Right renal cortex interstitium (tissue), 3 donors: ENCODE measurements around the gene PGBD5. TPM values are rescaled to one million over a fixed set of nuclear protein-coding genes. Genes with fewer than 3 reads are reported as not detected.

Experiments
- DNase-seq, 3 donors: peaks; one replicate each; pipeline ENCODE4 v3.0.0-alpha.2; 2013; ENCODE audit warnings: low read depth in 3 of 3, low spot score in 2 of 3
- polyA plus RNA-seq, 3 donors: library from polyadenylated mRNA; unstranded; fragments of 120-200 nt; gene quantifications; one replicate each; pipeline ENCODE4 v1.2.1, GENCODE V29; 2013; ENCODE audit not compliant: insufficient read length in 3 of 3

PGBD5 gene
- polyA plus RNA-seq, 3 donors = 6.0 to 7.2 (median 6.5) TPM

- DNase-seq = no peak
Observed at GRCh38 chr1:230309646-230310177, 116.4 kb downstream of the PGBD5 start.

GRCh38 chr1:230308821-230309220 is 117.3 kb downstream of the PGBD5 start:
- no peak for DNase-seq

- DNase-seq = no peak
Observed at GRCh38 chr1:230308039-230308438, 118.1 kb downstream of the PGBD5 start.

- DNase-seq = no peak
Observed at GRCh38 chr1:230307213-230307612, 118.9 kb downstream of the PGBD5 start.

- no peak for DNase-seq
Observed at GRCh38 chr1:230306169-230306568, 120.0 kb downstream of the PGBD5 start.

GRCh38 chr1:230303822-230304221 is 122.3 kb downstream of the PGBD5 start:
- DNase-seq = no peak

GRCh38 chr1:230303069-230303468 is 123.1 kb downstream of the PGBD5 start:
- no peak for DNase-seq

- DNase-seq = no peak
Observed at GRCh38 chr1:230301822-230302221, 124.3 kb downstream of the PGBD5 start.

GRCh38 chr1:230301322-230301721 is 124.8 kb downstream of the PGBD5 start:
- no peak for DNase-seq

GRCh38 chr1:230300322-230301301 is 125.5 kb downstream of the PGBD5 start:
- DNase-seq = no peak

GRCh38 chr1:230299191-230300006 is 126.7 kb downstream of the PGBD5 start:
- DNase-seq = no peak

- no peak for DNase-seq
Observed at GRCh38 chr1:230295367-230295766, 130.8 kb downstream of the PGBD5 start.

GRCh38 chr1:230293390-230293700 is 132.8 kb downstream of the PGBD5 start:
- DNase-seq = no peak

- no peak for DNase-seq
Observed at GRCh38 chr1:230292689-230293389, 133.3 kb downstream of the PGBD5 start.

- no peak for DNase-seq
Observed at GRCh38 chr1:230291731-230292620, 134.2 kb downstream of the PGBD5 start.

GRCh38 chr1:230289350-230289644 is 136.8 kb downstream of the PGBD5 start:
- no peak for DNase-seq

GRCh38 chr1:230288641-230289349 is 137.3 kb downstream of the PGBD5 start:
- DNase-seq = no peak

GRCh38 chr1:230287674-230288315 is 138.3 kb downstream of the PGBD5 start:
- no peak for DNase-seq

GRCh38 chr1:230286890-230287269 is 139.3 kb downstream of the PGBD5 start:
- no peak for DNase-seq
